A673 (cell line): Measurements from ENCODE around the gene DNPH1. TPM values are rescaled to one million over a fixed set of nuclear protein-coding genes. Genes with fewer than 3 reads are reported as not detected.
A peak's percentile ranks its signal among the peaks of the same experiment; 100 is the strongest.

ENCODE experiments used
- BruUV-seq: library from RNA; stranded (reverse); fragments of 400-500 nt; replicated peaks from 2 replicates; lab custom pipeline; 2021; lab: Mats Ljungman, UMichigan
- CTCF ChIA-PET: fragments of 300-600 bp; sonication (Branson Sonifier 250); formaldehyde crosslinking; loops from one replicate; lab custom pipeline; 2022; ENCODE audit warnings: antibody characterized with exemption; lab: Charles Lee
- POLR2A ChIA-PET: fragments of 300-600 bp; sonication (Branson Sonifier 250); formaldehyde crosslinking; loops from one replicate; lab custom pipeline; 2022; ENCODE audit warnings: antibody characterized with exemption; ENCODE audit not compliant: low non-redundant PET; lab: Charles Lee
- DNase-seq: peaks from one replicate; pipeline ENCODE4 v3.0.0-alpha.2; 2015; ENCODE audit warnings: low spot score
- H3K27ac ChIP-seq: fragments of 200-600 bp; sonication (generic); 2 replicates; pipeline ENCODE4 v1.5.1; 2016; ENCODE audit warnings: mixed run types, low read depth, mild to moderate bottlenecking, mixed read lengths, antibody characterized with exemption, low read length; ENCODE audit not compliant: poor library complexity, severe bottlenecking
- H3K27me3 ChIP-seq: fragments of 200-600 bp; sonication (generic); replicated peaks from 2 replicates; pipeline ENCODE4 v1.6.1; 2017; ENCODE audit warnings: mixed run types, low read depth, mild to moderate bottlenecking, mixed read lengths, antibody characterized with exemption, low read length; ENCODE audit not compliant: insufficient read depth, poor library complexity
- H3K36me3 ChIP-seq: fragments of 200-600 bp; sonication (generic); 2 replicates; pipeline ENCODE4 v1.6.1; 2016; ENCODE audit warnings: mixed run types, mild to moderate bottlenecking, mixed read lengths, antibody characterized with exemption, low read length; ENCODE audit not compliant: insufficient read depth, poor library complexity, severe bottlenecking
- H3K4me1 ChIP-seq: fragments of 200-600 bp; sonication (generic); 2 replicates; pipeline ENCODE4 v1.6.1; 2017; ENCODE audit warnings: mixed run types, mild to moderate bottlenecking, mixed read lengths, antibody characterized with exemption, low read length; ENCODE audit not compliant: insufficient read depth, poor library complexity, severe bottlenecking
- H3K4me3 ChIP-seq: fragments of 200-600 bp; sonication (generic); 2 replicates; pipeline ENCODE4 v1.5.1; 2016; ENCODE audit warnings: low read depth, mixed run types, mild to moderate bottlenecking, mixed read lengths, low read length; ENCODE audit not compliant: poor library complexity, severe bottlenecking
- H3K9me3 ChIP-seq: fragments of 200-600 bp; sonication (generic); 2 replicates; pipeline ENCODE4 v1.6.1; 2016; ENCODE audit warnings: mixed run types, low read depth, mild to moderate bottlenecking, mixed read lengths, antibody characterized with exemption, low read length; ENCODE audit not compliant: poor library complexity, severe bottlenecking
- EZH2 ChIP-seq: fragments of 200-600 bp; sonication (generic); IDR thresholded peaks from 2 replicates; pipeline ENCODE4 v1.6.1; 2017; ENCODE audit warnings: borderline replicate concordance, low read depth, mild to moderate bottlenecking, mixed read lengths, antibody characterized with exemption, low read length; ENCODE audit not compliant: poor library complexity, severe bottlenecking
- intact Hi-C: fragments of 100-400 bp; cut with micrococcal nuclease; formaldehyde crosslinking; loops from one replicate; pipeline ENCODE4 v1.10.0; 2022; ENCODE audit not compliant: unreplicated experiment
- total RNA-seq: library from RNA; stranded (reverse); gene quantifications from 2 replicates; pipeline ENCODE4 v1.2.3, GENCODE V29; 2021
- TF ChIP-seq, protein P1 (sequence below): fragments of 300-800, 200-600 bp; sonication (generic); conservative IDR thresholded peaks from 2 replicates; pipeline ENCODE4 v1.5.1; 2017; ENCODE audit warnings: low read depth, mild to moderate bottlenecking, antibody characterized with exemption, low read length, moderate library complexity, mixed read lengths

DNPH1 gene
- total RNA-seq, 1 experiment from 2014 or later, result 55.1 TPM

DNA sequence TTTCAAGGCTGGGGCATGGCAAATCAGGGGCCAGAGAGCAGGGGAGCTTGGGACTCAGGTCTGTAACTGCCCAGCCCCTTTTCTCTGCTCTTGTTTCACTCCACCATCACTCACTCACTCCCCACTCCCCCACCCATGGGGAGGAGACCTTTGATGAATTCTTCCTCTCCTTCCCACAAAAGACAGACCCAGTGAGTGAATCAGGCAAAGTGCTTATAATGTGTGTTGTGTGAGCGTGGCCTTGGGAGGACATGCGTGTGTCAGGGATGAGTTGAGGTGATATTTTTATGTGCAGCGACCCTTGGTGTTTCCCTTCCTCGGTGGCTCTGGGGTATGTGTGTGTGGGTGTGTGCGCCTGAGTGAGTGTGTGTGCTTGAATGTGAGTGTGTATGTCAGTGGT is 48.3 kb downstream of the DNPH1 start:
- no peaks in the 10 kb centered on the region for H3K9me3 ChIP-seq
- CTCF ChIA-PET, result no interaction called here
- peak; percentile 9 for DNase-seq
- H3K27me3 ChIP-seq, result no peaks in the 10 kb centered on the region
- BruUV-seq, result no TSS peak
- POLR2A ChIA-PET, result no interaction called here
- H3K36me3 ChIP-seq, result peaks cover 40% of the 10 kb centered on the region
- TF ChIP-seq, protein P1, sequence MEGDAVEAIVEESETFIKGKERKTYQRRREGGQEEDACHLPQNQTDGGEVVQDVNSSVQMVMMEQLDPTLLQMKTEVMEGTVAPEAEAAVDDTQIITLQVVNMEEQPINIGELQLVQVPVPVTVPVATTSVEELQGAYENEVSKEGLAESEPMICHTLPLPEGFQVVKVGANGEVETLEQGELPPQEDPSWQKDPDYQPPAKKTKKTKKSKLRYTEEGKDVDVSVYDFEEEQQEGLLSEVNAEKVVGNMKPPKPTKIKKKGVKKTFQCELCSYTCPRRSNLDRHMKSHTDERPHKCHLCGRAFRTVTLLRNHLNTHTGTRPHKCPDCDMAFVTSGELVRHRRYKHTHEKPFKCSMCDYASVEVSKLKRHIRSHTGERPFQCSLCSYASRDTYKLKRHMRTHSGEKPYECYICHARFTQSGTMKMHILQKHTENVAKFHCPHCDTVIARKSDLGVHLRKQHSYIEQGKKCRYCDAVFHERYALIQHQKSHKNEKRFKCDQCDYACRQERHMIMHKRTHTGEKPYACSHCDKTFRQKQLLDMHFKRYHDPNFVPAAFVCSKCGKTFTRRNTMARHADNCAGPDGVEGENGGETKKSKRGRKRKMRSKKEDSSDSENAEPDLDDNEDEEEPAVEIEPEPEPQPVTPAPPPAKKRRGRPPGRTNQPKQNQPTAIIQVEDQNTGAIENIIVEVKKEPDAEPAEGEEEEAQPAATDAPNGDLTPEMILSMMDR, result no peak
- no peak for TF ChIP-seq EZH2
- intact Hi-C loops, result no loop called here
- peaks cover 11% of the 10 kb centered on the region for H3K4me1 ChIP-seq
- H3K27ac ChIP-seq, result peak overlapping the region; percentile 70
- H3K4me3 ChIP-seq, result no peak overlapping the region

DNA sequence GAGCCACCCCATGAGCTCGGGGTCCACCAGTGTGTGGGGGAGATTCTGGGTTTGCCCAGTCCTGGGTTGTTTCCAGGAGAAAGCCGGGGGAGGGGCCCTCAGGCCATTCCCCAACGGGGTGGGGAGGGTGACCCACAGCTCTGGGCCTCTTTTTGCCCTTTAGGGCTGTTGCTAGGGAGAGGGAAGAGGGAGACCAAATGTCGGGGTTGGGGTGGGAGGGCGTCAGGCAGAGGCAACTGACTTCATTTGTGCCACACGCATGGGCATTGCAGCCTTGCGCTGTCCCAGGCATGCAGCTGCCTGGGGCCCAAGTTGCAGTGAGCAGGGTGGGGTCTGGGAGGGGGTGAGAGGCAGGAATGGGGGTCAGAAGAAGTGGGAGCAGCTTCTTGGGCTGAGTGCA is 49.2 kb downstream of the DNPH1 start:
- BruUV-seq, result no TSS peak
- CTCF ChIA-PET, result no interaction called here
- H3K9me3 ChIP-seq, result no peaks in the 10 kb centered on the region

DNA sequence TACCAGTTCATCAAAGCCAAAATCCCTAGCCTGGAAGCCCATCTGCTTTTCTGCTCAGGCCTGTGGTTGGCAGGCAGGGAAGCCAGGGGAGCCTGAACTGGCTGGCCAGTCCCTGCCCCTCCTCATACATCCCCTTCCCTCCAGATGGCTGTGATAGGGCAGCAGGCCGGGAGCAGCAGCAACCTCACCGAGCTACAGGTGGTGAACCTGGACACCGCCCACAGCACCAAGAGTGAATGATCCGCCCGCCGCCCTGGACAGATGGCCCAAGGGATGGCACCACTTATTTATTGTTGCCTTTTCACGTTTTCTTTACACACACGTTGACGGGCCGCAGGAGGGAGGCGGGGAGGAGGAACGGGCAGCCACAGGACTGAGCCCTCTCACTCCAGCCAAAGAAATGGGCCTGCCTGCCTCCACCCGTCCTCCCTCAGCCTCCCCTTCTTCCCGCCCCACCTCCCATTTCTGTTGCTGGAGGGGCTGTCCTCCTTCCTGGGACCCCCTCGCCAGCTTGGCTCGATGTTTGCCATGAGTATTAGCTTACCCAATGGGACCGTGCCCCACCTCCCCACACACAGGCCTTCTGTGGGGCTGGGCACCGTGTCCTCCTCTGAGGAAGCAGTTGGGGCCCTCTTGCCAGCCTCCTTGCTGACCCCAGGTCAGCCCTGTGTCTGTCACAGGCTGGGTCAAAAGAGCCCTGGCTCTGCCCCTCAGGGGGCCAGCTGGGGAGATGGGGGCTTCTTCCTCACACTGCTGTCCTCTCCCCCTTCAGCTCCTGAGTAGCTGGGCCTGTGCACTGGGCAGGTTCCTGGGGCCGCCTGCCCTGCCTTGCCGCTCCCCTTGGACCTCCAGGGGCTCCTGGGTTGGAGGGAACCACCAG is 50.1 kb downstream of the DNPH1 start:
- CTCF ChIA-PET, result no interaction called here
- no TSS peak for BruUV-seq
- intact Hi-C loops, result no loop called here

More for the DNA sequence above, 49.2 kb downstream of the DNPH1 start:
- peaks cover 13% of the 10 kb centered on the region for H3K4me1 ChIP-seq
- TF ChIP-seq, protein P1, result no peak
- no peak for TF ChIP-seq EZH2
- intact Hi-C loops, result no loop called here
- H3K27me3 ChIP-seq, result no peaks in the 10 kb centered on the region
- POLR2A ChIA-PET, result interaction anchor here (0.5 kb wide), 1 partner anchor 947 kb away, joined by 8 read pairs; the partner anchor contains the start of genes MRPL14 and TMEM63B
- H3K27ac ChIP-seq, result peak overlapping the region; percentile 70
- no peak for DNase-seq
- H3K4me3 ChIP-seq, result no peak overlapping the region
- H3K36me3 ChIP-seq, result peaks cover 40% of the 10 kb centered on the region

More for the DNA sequence above, 50.1 kb downstream of the DNPH1 start:
- TF ChIP-seq, protein P1, result no peak
- TF ChIP-seq EZH2, result no peak
- no peaks in the 10 kb centered on the region for H3K9me3 ChIP-seq
- H3K4me1 ChIP-seq, result peaks cover 18% of the 10 kb centered on the region
- POLR2A ChIA-PET, result interaction anchor here (0.5 to 0.6 kb wide), 2 partner anchors 9 to 948 kb away, joined by 3 to 8 read pairs; partner anchors contain the start of genes MRPL14 and TMEM63B
- no peaks in the 10 kb centered on the region for H3K27me3 ChIP-seq
- H3K4me3 ChIP-seq, result no peak overlapping the region
- DNase-seq, result no peak
- H3K36me3 ChIP-seq, result peaks cover 43% of the 10 kb centered on the region
- H3K27ac ChIP-seq, result no peak overlapping the region
